NB4 (cell line): ENCODE data around the gene PKD2L1.
A peak's percentile ranks its signal among the peaks of the same experiment; 100 is the strongest.

Experiments
- DNase-seq: peaks from one replicate; pipeline ENCODE4 v3.0.0; 2010; ENCODE audit warnings: low read depth
- H3K4me3 ChIP-seq: one replicate; pipeline ENCODE4 v1.5.1; 2011; ENCODE audit warnings: mild to moderate bottlenecking, low read depth, low read length, moderate library complexity
- MYC ChIP-seq: IDR thresholded peaks from 2 replicates; pipeline ENCODE4 v1.6.1; 2011; ENCODE audit warnings: low read depth, low read length
- POLR2A ChIP-seq: IDR thresholded peaks from 2 replicates; pipeline ENCODE4 v1.6.1; 2011; ENCODE audit warnings: mild to moderate bottlenecking; ENCODE audit not compliant: insufficient read length; ENCODE audit errors: extremely low read depth
- TF ChIP-seq, protein P1 (sequence below): IDR thresholded peaks from 2 replicates; pipeline ENCODE4 v1.6.1; 2011; ENCODE audit warnings: low read depth, low read length
- TF ChIP-seq, protein P2 (sequence below): IDR thresholded peaks from one replicate; pipeline ENCODE4 v1.5.1; 2012; ENCODE audit warnings: low read depth, low read length

PKD2L1 gene

DNA sequence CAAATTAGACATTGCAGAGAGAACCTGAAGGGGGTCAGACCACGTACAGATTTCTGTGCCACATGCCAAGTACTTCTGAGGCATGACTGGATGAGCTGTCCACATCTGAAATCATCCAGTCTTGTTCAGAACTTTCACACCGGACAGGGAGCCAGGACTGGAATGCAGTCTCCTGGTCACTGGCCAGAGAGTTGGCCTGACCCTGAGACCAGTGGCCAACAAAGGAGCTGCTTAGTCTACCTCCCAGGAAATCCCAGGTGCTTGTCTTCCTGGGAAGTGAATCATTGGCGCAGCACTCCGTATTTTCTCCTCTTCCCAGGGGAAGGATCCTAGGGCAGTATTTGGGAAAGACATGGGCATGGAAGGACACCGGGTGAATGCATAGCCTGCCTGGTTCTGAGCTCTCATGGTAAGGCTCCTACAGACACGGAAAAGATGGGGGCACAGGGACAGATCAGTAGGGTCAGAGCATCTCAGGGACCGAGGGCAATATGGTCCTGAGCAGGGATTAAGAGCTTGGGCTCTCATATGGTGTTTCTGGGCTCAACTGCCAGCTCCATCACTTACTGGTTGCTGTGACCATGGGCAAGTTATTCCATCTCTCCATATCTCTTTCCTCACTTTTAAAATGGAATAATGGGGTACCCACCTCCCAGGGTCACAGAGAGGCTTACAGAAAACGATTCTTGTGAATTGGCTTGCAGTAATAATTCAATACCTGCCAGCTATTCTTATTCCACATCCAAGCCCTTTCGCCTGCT lies 15.7 kb upstream of the PKD2L1 start:
- DNase-seq: peak; percentile 34
- TF ChIP-seq POLR2A (no peak), MYC (0 out of 2 replicates have a peak, but pooled peaks have one; percentile 17)
- TF ChIP-seq, protein P1, sequence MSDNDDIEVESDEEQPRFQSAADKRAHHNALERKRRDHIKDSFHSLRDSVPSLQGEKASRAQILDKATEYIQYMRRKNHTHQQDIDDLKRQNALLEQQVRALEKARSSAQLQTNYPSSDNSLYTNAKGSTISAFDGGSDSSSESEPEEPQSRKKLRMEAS: peak; percentile 26; the same call in 1 of the 2 replicates
- peak overlapping the region; percentile 94 for H3K4me3 ChIP-seq

DNA sequence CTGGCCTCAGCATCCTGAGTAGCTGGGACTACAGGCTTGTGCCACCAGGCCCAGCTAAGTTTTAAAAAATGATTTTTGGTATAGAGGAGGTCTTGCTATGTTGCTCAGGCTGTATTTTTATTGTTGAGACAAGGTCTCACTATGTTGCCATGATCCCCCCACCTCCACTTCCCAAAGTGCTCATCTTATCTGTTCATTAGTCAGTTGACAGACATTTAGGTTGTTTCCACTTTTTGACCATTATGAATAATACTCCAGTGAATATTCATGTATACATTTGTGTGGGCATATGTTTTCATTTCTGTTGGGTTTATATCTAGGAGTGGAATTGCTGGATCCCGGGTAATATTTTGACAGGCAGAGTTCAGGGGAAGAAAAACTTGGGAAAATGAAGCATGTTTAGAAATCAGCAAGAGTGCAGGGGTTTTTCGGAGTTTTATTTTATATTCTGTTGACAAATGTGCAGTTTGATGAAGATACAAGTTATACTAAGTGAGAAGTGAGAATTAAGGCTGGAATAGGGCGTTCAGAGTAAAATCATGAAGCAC lies 14.3 kb upstream of the PKD2L1 start:
- no peak for DNase-seq
- TF ChIP-seq, protein P2, sequence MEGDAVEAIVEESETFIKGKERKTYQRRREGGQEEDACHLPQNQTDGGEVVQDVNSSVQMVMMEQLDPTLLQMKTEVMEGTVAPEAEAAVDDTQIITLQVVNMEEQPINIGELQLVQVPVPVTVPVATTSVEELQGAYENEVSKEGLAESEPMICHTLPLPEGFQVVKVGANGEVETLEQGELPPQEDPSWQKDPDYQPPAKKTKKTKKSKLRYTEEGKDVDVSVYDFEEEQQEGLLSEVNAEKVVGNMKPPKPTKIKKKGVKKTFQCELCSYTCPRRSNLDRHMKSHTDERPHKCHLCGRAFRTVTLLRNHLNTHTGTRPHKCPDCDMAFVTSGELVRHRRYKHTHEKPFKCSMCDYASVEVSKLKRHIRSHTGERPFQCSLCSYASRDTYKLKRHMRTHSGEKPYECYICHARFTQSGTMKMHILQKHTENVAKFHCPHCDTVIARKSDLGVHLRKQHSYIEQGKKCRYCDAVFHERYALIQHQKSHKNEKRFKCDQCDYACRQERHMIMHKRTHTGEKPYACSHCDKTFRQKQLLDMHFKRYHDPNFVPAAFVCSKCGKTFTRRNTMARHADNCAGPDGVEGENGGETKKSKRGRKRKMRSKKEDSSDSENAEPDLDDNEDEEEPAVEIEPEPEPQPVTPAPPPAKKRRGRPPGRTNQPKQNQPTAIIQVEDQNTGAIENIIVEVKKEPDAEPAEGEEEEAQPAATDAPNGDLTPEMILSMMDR: no peak
- no peak for TF ChIP-seq POLR2A
- no peak for TF ChIP-seq MYC
- TF ChIP-seq, protein P1: no peak

DNA sequence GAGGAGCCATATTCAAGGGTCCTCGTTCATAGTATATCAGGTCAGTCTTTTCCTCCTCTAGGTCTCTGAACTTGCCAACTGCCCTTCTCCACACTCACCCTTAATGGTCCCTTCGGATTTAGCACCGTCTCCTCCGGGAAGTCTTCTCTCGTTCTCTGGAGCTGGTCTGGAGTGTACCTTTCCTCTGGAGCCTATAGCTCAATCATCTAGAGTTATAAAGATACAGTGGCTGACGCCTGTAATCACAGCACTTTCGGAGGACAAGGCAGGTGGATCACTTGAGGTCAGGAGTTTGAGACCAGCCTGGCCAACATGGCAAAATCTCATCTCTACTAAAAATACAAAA lies 12.6 kb upstream of the PKD2L1 start:
- no peak for DNase-seq
- TF ChIP-seq, protein P1: no peak
- TF ChIP-seq MYC: no peak
- no peak overlapping the region for H3K4me3 ChIP-seq

More for the DNA sequence above, 14.3 kb upstream of the PKD2L1 start:
- H3K4me3 ChIP-seq: no peak overlapping the region

DNA sequence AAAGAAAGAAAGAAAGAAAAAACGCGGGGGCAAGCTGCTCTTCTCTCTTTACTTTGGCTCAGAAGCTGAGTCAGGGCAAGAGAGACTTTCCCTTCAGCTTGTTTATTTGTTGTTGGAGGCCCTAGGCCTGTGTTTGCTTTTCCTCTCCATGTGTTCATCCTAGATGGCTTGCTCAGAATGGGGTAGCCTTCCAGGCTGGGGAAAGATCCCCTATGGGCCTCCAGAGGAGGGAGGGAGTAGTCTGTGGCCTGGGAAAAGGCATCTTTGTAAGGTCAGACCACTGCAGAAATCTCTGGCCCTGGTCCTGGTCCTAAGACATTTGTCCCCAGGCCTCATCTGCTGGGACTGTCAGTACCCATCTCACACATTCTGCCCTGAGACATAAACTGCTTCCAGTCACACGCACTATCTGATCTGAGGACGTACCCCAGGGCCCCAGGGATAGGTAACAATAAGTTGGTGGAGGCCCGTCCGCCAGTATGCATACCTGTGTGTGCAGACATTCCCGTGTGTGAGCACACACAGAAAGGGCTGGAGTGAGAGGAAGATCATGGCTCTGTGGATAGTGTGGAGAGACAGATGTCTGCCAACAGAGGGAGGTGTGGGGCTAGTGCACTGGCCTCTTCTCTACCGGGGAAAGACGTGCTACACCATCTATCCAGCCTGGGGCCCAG lies 12.1 kb upstream of the PKD2L1 start:
- H3K4me3 ChIP-seq: no peak overlapping the region
- DNase-seq: peak; percentile 73
- TF ChIP-seq, protein P2: peak; percentile 67
- no peak for TF ChIP-seq MYC

DNA sequence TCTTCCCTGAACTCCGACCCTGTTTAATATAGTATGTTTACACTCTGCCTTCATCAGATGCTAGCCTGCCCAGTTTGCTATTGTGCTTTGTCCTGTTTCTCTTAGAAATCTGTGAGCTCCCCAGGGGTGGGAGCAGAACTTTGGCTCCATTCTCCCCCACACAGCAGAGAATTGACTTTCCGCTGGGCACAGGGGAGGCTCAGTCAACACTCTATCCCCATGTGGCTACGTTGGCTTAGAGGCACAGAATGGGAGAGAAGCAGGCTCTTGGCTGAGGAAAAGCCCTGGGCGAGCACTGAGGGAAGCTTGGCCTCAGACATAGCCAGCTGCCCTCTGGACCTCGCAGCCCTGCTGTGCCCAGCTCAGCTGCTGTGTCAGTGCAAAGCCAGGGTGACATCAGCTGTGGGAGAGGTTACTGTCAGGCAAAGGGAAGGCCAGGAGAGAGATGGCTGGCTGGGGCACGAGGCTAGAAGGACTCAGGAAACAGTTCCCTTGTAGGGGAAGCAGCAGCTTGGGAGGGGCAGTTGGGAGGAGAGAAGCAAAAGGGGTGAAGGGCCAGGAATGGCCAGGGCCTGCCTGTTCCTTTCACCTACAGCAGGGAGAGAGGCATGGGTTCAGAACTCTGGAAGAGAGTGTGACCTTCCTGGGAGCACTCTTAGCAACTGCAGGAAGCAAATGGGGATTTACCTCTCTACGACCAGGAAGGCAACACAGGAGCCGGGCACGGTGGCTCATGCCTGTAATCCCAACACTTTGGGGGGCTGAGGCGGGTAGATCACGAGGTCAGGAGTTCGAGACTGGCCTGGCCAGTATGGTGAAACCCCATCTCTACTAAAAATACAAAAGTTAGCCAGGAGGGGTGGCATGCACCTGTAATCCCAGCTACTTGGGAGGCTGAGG lies 11.2 kb upstream of the PKD2L1 start:
- DNase-seq: no peak
- no peak overlapping the region for H3K4me3 ChIP-seq
- TF ChIP-seq, protein P2: no peak
- TF ChIP-seq MYC (no peak), POLR2A (no peak)
- TF ChIP-seq, protein P1: no peak

DNA sequence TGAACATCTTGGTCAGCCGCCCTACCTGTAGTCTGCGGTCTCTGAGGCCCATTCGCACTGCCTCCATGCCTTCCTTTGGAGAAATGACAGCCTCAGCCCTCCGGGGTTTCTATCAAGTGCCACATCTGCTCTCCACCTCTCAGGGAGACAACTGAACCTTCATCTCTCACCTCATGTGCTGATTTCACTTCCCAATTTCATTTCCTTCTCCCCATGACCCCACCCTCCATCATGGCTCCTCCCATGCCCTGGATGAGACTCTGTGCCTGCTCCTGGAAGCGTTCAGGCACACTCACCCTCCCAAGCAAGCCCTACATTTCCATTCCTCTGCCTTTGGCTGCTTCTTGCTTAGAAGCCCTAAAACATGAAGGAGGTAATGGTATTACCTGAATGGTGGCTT lies 9.2 kb upstream of the PKD2L1 start:
- peak; percentile 48 for DNase-seq
- TF ChIP-seq MYC (no peak), POLR2A (no peak)
- TF ChIP-seq, protein P1: no peak
- TF ChIP-seq, protein P2: no peak
- H3K4me3 ChIP-seq: no peak overlapping the region
